Lung (tissue), 12 donors: ENCODE measurements around the gene RRH. TPM values are rescaled to one million over a fixed set of nuclear protein-coding genes. Genes with fewer than 3 reads are reported as not detected.

Source experiments
- ATAC-seq: fragments of 200-7000 bp; cut with Tn5 transposase; one replicate; pipeline ENCODE4 v1.9.1; 2020; ENCODE audit warnings: moderate number of reproducible peaks; ENCODE audit not compliant: insufficient read depth, low FRiP score
- DNase-seq, 3 donors: peaks; one replicate each; pipeline ENCODE4 v3.0.0-alpha.2; 2013 to 2017
- H3K27ac ChIP-seq, 2 donors: one replicate each; pipeline ENCODE4 v1.5.1; 2013; ENCODE audit warnings: mild to moderate bottlenecking in 2 of 2, moderate library complexity in 2 of 2, control low read depth in 1 of 2, inconsistent platforms in 1 of 2, low read depth in 1 of 2, low read length in 1 of 2
- H3K27me3 ChIP-seq, 3 donors: one replicate each; pipeline ENCODE4 v1.5.1; 2013; ENCODE audit warnings: low read length in 2 of 3; ENCODE audit not compliant: control insufficient read depth in 3 of 3, insufficient read depth in 3 of 3
- H3K36me3 ChIP-seq, 4 donors: one replicate each; pipeline ENCODE4 v1.5.1; 2013; ENCODE audit warnings: low read length in 4 of 4, mild to moderate bottlenecking in 1 of 4, moderate library complexity in 1 of 4; ENCODE audit not compliant: control insufficient read depth in 4 of 4, insufficient read depth in 4 of 4
- H3K4me1 ChIP-seq, 5 donors: one replicate each; pipeline ENCODE4 v1.5.1; 2013; ENCODE audit warnings: low read length in 5 of 5, mild to moderate bottlenecking in 2 of 5, moderate library complexity in 1 of 5; ENCODE audit not compliant: control insufficient read depth in 5 of 5, insufficient read depth in 5 of 5
- H3K4me3 ChIP-seq: one replicate; pipeline ENCODE4 v1.5.1; 2013; ENCODE audit warnings: mild to moderate bottlenecking, control low read depth, moderate library complexity
- H3K9ac ChIP-seq, 2 donors: one replicate each; pipeline ENCODE4 v1.5.1; 2013; ENCODE audit warnings: low read length in 2 of 2, control low read depth in 1 of 2; ENCODE audit not compliant: insufficient read depth in 1 of 2
- H3K9me3 ChIP-seq, 4 donors: one replicate each; pipeline ENCODE4 v1.5.1; 2013; ENCODE audit warnings: low read length in 3 of 4, mild to moderate bottlenecking in 1 of 4, moderate library complexity in 1 of 4; ENCODE audit not compliant: control insufficient read depth in 4 of 4, insufficient read depth in 3 of 4
- CTCF ChIP-seq: IDR thresholded peaks from 2 replicates; pipeline ENCODE4 v1.5.1; 2012; ENCODE audit warnings: mild to moderate bottlenecking; ENCODE audit errors: control extremely low read depth, extremely low read depth
- WGBS, 2 donors: extraction: QIAGEN DNeasy Blood & Tissue Kit; methylation state at CpG; one replicate each; pipeline ENCODE4 v1.1.7; 2013; 5-methylcytosine and 5-hydroxymethylcytosine counted together
- polyA plus RNA-seq, 2 donors: library from polyadenylated mRNA; stranded (reverse); fragments of 200-250 nt; gene quantifications; one replicate each; pipeline ENCODE4 v1.2.1, GENCODE V29; 2013
- total RNA-seq, 2 donors: library from RNA; depleted of rRNA in 1 of 2; stranded (reverse); fragments of >200 nt in 1 of 2; gene quantifications; one replicate each; pipeline ENCODE4 v1.2.1, GENCODE V29; 2014 to 2021
- donor health status: control.
- donor health status: control.
- donor health status: Bipolar disorder and iron deficiency.
- donor health status: healthy.
- donor health status: DM: yes; HTN: yes; CAD: no.

RRH gene
- total and polyA plus RNA-seq, 4 donors = 0.10 to 0.21 (median 0.20) TPM; not detected in 1

GRCh38 chr4:109821185-109821584, 6.6 kb upstream of the RRH start:
- H3K4me3 ChIP-seq = no peak overlapping the region
- 62 to 68% methylated on average over 2 of the region's 2 CpGs for WGBS, 2 donors
- H3K27ac ChIP-seq = no peak overlapping the region
- peaks cover 0 to 9% (median 5%) of the 10 kb centered on the region in 5 donors for H3K4me1 ChIP-seq
- DNase-seq = no peak
- peaks cover 5 to 24% (median 10%) of the 10 kb centered on the region in 4 donors for H3K36me3 ChIP-seq
- H3K27me3 ChIP-seq = no peaks in the 10 kb centered on the region
- no peaks in the 10 kb centered on the region for H3K9me3 ChIP-seq
- no peak for TF ChIP-seq CTCF
- H3K9ac ChIP-seq = no peak overlapping the region
- ATAC-seq = no peak

GRCh38 chr4:109826719-109827118, 1.1 kb upstream of the RRH start:
- no peak overlapping the region for H3K9ac ChIP-seq
- no peaks in the 10 kb centered on the region for H3K4me1 ChIP-seq
- H3K9me3 ChIP-seq = no peaks in the 10 kb centered on the region
- H3K27me3 ChIP-seq = no peaks in the 10 kb centered on the region
- H3K4me3 ChIP-seq = no peak overlapping the region
- DNase-seq = peak in 2 of 3 donors; percentile 35 to 41
- no peak for ATAC-seq
- peak; percentile 22 for TF ChIP-seq CTCF
- H3K36me3 ChIP-seq = peaks cover 0 to 11% (median 4%) of the 10 kb centered on the region in 4 donors
- no peak overlapping the region for H3K27ac ChIP-seq

GRCh38 chr4:109833756-109834155, 6.0 kb downstream of the RRH start:
- H3K27ac ChIP-seq = no peak overlapping the region
- no peak overlapping the region for H3K4me3 ChIP-seq
- H3K27me3 ChIP-seq = no peaks in the 10 kb centered on the region
- no peak overlapping the region for H3K9ac ChIP-seq
- H3K4me1 ChIP-seq = no peaks in the 10 kb centered on the region
- 84 to 93% methylated on average over 4 of the region's 4 CpGs for WGBS, 2 donors
- no peak for TF ChIP-seq CTCF
- no peaks in the 10 kb centered on the region for H3K9me3 ChIP-seq
- DNase-seq (no peak), ATAC-seq (no peak)
- peaks cover 0 to 2% (median 0%) of the 10 kb centered on the region in 4 donors for H3K36me3 ChIP-seq

- Histone ChIP-seq H3K27me3 (no peaks in the 10 kb centered on the region), H3K9ac (no peak overlapping the region), H3K9me3 (no peaks in the 10 kb centered on the region), H3K4me3 (no peak overlapping the region), H3K4me1 (no peaks in the 10 kb centered on the region), H3K27ac (no peak overlapping the region), H3K36me3 (peaks cover 0 to 2% (median 0%) of the 10 kb centered on the region in 4 donors)
- no peak for TF ChIP-seq CTCF
- DNase-seq (peak in 2 of 3 donors; percentile 43 to 53), ATAC-seq (no peak)
- WGBS, 2 donors = 82 to 97% methylated on average over 3 of the region's 3 CpGs
Observed at GRCh38 chr4:109836985-109837384, 9.2 kb downstream of the RRH start.
